Hematopoietic multipotent progenitor cell treated with erythropoietin and hydrocortisone succinate and interleukin-3 and kit ligand, for 17 days (in vitro differentiated cells): ENCODE data around the gene UBE3C.
"Not testable (repeated sequence)": the region's sequence is repeated elsewhere in the genome, so short reads cannot be mapped to it uniquely, and the experiment has no call there.

Experiments
- DNase-seq: peaks from one replicate; pipeline ENCODE4 v3.0.0-alpha.2; 2015; ENCODE audit warnings: low spot score

UBE3C gene

GRCh38 chr7:157271991-157272324, 133.2 kb downstream of the UBE3C start:
- no peak for DNase-seq

- no peak for DNase-seq
These were observed 133.9 kb downstream of the UBE3C start for GRCh38 chr7:157272351-157273207.

- DNase-seq = peak; percentile 72
These were observed 134.7 kb downstream of the UBE3C start for GRCh38 chr7:157273208-157274093.

- not testable (repeated sequence) for DNase-seq
These were observed 135.4 kb downstream of the UBE3C start for GRCh38 chr7:157274094-157274634.

GRCh38 chr7:157274991-157275427, 136.3 kb downstream of the UBE3C start:
- no peak for DNase-seq

GRCh38 chr7:157276091-157276561, 137.4 kb downstream of the UBE3C start:
- no peak for DNase-seq

- DNase-seq = no peak
These were observed 138.2 kb downstream of the UBE3C start for GRCh38 chr7:157276731-157277562.

- DNase-seq = not testable (repeated sequence)
These were observed 138.8 kb downstream of the UBE3C start for GRCh38 chr7:157277568-157277967.

GRCh38 chr7:157278167-157278790, 139.6 kb downstream of the UBE3C start:
- no peak for DNase-seq

GRCh38 chr7:157278791-157279724, 140.3 kb downstream of the UBE3C start:
- DNase-seq = no peak

GRCh38 chr7:157279741-157280215, 141.1 kb downstream of the UBE3C start:
- no peak for DNase-seq

GRCh38 chr7:157280216-157280841, 141.6 kb downstream of the UBE3C start:
- no peak for DNase-seq

GRCh38 chr7:157281221-157281998, 142.7 kb downstream of the UBE3C start:
- DNase-seq = no peak

GRCh38 chr7:157282141-157282801, 143.5 kb downstream of the UBE3C start:
- DNase-seq = no peak

GRCh38 chr7:157284229-157285014, 145.7 kb downstream of the UBE3C start:
- no peak for DNase-seq

- DNase-seq = no peak
These were observed 152.8 kb downstream of the UBE3C start for GRCh38 chr7:157291404-157292080.

GRCh38 chr7:157292258-157292657, 153.5 kb downstream of the UBE3C start:
- no peak for DNase-seq
